H54 (cell line): Measurements from ENCODE around the gene CWC25.
"Not testable (repeated sequence)": the region's sequence is repeated elsewhere in the genome, so short reads cannot be mapped to it uniquely, and the experiment has no call there.

ENCODE experiments used
- DNase-seq: peaks from one replicate; pipeline ENCODE4 v3.0.0; 2011; ENCODE audit warnings: low spot score, mixed read lengths; ENCODE audit not compliant: insufficient read length
- FAIRE-seq: peaks from 3 replicates; lab custom pipeline; 2011; peaks lifted over from hg19 to GRCh38; lab: Jason Lieb, UNC
- POLR2A ChIP-seq: IDR thresholded peaks from 2 replicates; pipeline ENCODE4 v1.6.1; 2011; ENCODE audit warnings: low read depth, mild to moderate bottlenecking, low read length

CWC25 gene

DNA sequence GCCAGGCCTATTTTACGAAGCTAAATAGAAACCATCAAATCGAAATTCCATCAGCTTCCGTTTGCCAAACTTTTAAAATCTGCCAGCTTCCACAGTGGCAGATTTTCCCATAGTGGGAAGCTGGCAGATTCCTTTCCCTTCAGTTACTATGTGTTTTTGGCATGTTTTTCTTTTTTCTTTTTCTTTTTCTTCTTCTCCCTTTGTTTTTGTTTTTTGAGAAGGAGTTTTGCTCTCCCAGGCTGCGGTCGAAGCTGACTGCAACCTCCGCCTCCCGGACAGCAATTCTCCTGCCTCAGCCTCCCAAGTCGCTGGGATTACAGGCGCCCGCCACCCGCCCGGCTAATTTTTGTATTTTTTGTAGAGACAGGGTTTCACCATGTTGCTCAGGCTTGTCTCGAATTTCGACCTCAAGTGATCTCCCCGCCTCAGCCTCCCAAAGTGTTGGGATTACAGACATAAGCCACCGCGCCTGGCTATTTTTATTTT is 684 bp upstream of the CWC25 start:
- DNase-seq, result no peak
- no peak for FAIRE-seq
- TF ChIP-seq POLR2A, result no peak

DNA sequence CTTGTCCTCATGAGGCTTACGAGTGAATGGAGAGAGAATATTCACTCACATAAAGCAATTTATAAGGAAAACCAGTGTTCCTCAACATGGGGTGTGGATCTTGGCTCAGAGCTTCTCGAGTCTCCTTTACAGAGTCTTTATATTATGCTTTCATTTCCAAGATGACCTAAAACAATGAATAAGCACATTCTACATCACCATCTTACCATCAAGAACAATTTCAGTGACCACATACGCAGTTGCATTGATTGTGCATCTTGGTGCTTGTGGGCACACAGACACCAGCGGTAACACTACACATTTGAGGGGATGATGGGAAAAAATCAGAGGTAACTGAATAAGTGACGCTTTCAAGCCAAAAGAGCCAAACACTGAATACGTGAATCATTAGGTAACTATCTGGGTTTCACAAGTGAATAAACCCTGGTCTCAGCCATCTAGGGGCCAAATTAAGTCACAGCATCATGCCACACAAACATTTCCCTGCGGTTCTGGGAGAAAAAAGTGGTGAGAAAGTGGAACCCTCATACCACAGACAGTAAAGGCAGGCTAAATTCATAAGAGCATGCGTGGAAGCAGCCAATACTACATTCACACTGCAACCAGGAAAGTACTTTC is 9.4 kb downstream of the CWC25 start:
- FAIRE-seq (no peak), DNase-seq (no peak)
- no peak for TF ChIP-seq POLR2A

DNA sequence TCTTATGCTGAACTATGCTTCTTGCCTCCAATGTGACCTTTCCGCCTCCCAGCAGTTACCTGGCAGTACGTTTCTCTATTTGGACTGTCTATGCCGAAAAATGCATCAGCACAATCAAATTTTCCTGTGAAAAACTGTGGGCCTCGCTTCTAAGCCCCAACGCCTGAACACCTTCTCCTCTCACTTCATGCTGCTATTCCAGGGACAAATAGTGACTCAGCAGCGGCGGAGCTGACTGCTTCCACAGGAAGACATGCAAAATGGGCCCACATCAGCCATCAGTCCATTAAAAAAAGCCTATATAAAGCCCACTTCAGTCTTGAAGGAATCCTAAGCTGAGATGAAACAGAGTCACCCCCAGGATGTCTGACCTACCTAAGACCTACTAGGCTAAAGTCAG is 15.3 kb downstream of the CWC25 start:
- no peak for DNase-seq
- no peak for FAIRE-seq
- TF ChIP-seq POLR2A, result no peak

DNA sequence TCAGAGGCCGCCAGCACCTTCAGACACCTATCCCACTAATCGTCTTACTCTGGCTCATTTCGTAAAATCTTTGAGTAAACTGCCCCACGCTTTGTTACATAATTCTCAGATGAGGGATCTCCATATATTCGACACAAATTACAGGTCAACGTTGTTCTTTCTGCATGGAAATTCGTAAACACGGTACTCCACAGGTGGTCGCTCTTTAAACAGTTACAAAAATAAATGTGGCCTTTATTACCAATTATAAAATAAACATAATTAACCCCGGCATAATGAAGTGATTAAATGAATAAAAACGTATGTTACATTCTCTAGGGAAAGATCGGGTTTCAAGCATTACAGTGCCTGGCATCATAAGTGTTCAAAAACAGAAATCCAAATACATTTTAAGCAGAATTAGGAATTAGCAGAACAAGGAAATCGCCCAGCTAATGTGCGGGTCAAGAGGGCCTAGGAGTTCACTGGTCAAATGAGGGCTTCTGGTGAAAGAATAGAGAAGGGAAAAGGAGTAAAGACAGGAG is 24.8 kb downstream of the CWC25 start:
- DNase-seq, result no peak
- no peak for FAIRE-seq
- no peak for TF ChIP-seq POLR2A

DNA sequence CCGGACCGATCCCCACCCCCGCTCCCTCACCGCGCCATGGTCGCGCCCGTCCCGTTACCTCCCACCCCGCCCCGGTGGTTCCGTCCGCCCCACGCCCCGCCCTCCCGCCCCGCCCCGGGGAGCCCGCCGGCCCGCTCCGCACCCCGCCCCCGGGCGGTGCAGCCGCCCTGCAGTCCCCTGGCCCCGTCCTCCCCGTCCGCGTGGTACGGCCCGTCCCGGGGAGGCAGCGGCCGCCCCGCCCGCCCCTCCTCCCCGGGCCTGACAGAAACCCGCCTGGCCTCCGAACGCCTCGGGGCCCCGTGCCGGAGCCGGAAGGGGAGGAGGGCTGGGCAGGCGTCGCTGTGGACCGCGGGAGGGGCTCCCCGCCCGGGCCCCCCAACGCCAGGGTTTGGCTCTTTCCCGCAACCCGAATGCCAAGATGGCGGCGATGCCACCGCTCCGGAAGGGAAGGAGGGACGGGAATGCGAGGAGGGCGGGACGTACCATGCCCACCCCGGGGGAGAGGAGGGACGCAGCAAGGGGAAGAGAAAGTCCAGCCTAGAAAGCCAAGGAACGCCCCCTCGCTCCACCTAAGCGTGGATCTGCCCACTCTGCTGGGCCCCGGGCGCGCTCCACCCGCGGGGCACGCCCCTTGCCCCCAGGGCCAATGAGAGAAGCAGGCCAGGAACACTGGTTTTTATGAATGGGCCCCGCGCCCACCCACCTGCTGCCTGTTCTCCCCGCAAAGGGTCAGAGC is 25.5 kb downstream of the CWC25 start, which contains the start of gene PIP4K2B:
Gene PIP4K2B (minus strand): TSS at position 56 of the 736 bp plus-strand sequence. CDS start 132 bp downstream, outside the sequence.
- FAIRE-seq, result no peak
- peak; percentile 96 for DNase-seq
- peak; percentile 57; the same call in 1 of the 2 replicates for TF ChIP-seq POLR2A

DNA sequence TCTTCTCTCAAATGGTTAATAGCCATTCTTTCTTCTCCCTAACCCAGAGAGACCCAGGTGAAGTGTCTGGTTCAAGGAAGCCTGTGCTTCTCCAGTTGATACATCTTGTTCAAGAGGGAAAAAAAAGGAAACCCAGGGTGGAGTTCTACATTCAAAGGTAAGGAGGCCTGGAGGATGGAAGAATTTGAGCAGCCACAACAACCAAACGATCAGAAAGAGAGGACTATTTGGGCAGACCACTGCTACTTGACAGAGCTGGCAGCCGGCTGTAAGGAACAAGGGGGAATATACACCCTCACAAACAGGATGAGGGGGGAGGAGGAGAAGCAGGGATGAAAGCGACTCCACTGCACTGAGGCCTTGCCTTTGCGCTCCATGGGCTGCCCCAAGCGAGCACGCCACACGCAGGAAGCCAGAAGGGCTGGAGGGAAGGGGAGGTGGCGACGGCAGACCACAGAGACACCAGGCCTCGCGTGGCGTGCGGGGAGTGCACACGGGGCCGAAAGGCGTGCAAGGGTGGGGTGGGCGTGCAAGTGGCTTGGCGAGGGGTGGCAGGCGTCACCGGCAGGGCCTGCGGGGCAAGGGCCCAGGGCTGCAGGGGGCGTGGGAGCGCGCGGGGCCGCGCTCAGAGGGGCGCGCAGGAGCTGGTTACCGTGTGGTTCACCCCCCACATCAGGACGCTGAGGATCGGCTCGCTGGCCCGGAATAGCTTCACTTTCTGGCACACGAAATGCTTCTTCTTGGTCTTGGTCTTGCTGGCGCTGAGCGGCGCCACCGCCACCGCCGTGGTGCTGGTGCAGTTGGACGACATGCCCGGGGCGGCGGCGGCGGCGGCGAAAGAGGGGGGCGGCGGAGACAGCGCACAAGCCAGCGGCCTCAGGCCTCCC is 26.3 kb downstream of the CWC25 start:
- DNase-seq, result peak; percentile 42
- FAIRE-seq, result no peak
- peak; percentile 44 for TF ChIP-seq POLR2A

DNA sequence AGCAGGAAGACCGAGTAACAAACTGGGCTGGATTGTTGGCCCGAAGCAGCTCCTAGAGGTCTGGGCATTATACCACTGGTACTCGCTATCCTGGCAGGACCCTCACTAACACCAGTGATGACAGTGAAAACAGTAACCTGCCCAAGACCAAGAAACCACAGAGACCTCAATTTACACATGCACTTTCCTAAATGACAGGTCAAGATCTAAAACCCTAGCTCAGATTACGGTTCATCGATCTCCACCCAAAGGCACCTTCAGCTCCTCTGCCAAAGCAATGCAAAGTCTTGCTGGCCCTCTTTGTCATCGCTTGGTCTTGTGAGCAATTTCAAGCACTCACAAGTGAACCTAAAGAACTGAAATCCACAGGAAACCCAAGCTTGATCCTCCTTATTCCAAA is 27.3 kb downstream of the CWC25 start:
- TF ChIP-seq POLR2A, result no peak
- FAIRE-seq (no peak), DNase-seq (no peak)

DNA sequence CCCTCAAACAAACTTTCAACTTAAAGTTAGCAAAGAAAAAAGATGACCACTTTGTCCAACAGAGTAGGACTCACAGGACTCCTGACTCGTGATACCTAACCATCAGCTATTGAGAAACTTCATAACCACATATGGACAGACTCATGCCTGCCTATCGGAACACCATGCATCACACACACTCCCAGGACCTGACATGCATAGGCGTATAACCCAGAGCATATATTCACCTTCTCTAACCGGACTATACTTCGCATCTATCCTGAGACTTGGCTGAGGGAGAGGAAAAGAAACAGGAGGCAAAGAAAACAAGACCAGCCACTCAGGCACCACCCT is 28.0 kb downstream of the CWC25 start:
- TF ChIP-seq POLR2A, result no peak
- DNase-seq, result no peak
- no peak for FAIRE-seq

DNA sequence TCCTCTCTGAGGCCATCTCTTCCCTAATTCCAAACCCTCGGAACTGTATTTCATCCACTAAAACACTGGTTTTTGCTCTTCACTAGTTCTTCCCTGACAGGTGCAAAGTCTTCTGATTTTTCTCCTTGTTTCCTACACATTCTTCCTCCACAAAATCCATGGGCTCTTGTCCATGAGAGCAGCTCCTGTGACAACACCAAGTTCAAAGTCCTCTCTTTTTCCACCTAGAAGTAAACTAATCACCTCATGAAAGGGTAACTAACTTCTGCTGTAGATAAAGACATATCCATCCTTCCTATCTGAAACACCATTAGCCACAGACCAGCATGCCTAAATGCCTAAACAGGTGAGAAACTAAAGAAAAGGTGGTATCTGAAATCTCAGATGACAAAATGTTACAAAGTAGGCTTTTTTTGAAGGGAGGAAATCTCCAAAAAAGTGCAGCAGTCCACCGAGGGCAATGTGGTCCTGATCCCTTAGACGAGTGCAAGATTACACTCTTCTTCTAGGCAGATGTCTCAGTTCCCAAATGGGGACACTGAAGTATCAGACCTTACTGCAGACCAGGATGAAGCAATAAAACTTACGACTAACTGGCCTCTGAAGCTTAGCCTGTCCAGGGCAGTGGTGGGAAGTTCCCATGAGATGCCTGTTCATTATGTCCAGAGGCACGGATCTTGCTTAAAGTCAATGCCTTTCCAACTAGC is 28.5 kb downstream of the CWC25 start:
- FAIRE-seq, result no peak
- TF ChIP-seq POLR2A, result no peak
- no peak for DNase-seq

DNA sequence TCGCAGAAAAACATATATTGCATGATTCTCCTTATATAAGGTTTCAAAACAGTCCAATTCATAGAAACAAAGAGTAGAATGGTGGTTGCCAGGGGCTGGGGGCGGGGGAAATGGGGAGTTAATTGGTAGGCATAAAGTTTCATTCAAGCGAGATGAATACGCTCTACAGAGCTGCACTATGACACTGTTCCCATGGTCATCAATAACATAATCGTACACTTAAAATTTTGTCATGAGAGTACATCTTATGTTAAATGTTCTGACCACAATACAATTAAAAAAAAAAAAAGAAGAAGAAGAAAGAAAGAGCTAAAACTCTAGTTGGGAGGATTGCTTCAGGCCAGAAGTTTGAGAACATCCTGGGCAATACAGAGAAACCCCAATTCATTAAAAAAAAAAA is 30.9 kb downstream of the CWC25 start:
- no peak for DNase-seq
- no peak for TF ChIP-seq POLR2A
- no peak for FAIRE-seq

DNA sequence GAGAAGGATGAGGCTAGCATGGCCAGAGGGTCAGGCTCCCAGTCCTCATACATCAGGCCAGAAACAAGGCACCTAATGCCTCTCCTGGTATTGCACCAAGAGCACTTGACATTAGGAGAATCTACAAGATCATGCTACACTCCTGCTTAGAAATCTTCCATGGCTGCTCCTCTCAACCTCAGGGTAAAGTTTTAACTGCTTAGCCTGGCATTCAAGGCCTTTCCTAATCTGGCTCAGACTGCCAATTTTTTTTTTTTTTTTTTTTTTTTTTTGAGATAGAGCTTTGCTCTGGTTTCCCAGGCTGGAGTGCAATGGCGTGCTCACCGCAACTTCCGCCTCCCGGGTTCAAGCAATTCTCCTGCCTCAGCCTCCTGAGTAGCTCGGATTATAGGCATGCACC is 34.0 kb downstream of the CWC25 start:
- FAIRE-seq (no peak), DNase-seq (no peak)
- no peak for TF ChIP-seq POLR2A

DNA sequence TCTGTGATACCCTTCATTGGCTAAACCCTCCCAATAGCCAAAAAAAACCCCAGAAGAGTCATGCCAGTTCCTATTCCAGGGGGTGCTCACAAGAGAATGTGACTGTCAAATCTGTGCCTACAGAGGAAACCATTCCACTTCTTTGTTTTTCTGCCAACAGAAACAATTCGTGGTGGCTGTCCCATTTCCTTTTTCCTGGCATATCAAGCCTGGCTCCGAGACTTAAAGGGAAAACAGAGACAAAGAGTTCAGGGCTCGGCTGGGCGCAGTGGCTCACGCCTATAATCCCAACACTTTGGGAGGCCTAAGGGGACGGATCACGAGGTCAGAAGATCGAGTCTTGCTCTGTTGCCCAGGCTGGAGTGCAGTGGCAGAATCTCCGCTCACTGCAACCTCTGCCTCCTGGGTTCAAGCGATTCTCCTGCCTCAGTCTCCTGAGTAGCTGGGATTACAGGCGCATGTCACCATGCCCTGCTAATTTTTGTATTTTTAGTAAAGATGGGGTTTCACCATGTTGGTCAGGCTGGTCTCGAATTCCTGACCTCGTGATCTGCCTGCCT is 34.9 kb downstream of the CWC25 start:
- not testable (repeated sequence) for DNase-seq, FAIRE-seq

DNA sequence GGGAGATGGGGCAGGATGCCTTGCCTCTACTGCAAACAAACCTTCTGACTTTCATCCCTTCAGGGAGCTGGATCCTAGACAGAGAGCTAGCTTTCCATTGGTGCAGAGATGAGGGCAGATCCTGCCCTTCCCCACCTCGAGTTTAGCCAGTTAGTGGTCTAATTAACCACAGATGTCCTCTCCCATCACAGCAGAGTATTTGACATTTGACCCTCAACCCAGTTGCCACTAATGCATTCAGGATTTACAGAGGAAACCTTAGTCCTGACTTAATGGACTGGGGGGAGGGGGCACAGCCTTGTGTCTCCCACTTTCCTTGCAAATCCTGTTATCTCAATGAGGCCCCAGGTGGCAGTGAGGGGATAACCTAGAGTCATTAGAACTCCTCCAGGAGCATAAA is 35.9 kb downstream of the CWC25 start:
- FAIRE-seq (no peak), DNase-seq (no peak)
- no peak for TF ChIP-seq POLR2A

DNA sequence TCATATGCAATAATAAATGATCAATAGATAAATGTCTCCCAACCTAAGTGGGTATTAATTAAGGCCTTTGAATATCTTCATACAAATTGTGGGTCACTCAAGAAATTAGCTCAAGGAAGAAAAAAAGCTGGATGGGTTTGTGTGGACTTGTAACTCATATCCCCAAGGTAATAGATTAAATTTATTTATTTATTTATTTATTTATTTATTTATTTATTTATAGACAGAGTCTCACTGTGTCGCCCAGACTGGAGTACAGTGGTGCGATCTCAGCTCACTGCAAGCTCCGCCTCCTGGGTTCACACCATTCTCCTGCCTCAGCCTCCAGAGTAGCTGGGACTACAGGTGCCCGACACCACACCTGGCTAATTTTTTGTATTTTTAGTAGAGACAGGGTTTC is 37.1 kb downstream of the CWC25 start:
- not testable (repeated sequence) for FAIRE-seq, DNase-seq
